HUES6 (cell line): ENCODE measurements around the gene SYCP2.
"Not testable (repeated sequence)": the region's sequence is repeated elsewhere in the genome, so short reads cannot be mapped to it uniquely, and the experiment has no call there.

Source experiments
- H3K27ac ChIP-seq: 2 replicates; pipeline ENCODE4 v1.7.0; 2013; ENCODE audit warnings: low read depth, mild to moderate bottlenecking, low read length, inconsistent platforms
- H3K27me3 ChIP-seq: 2 replicates; pipeline ENCODE4 v1.6.1; 2013; ENCODE audit warnings: low read length; ENCODE audit not compliant: control insufficient read depth, insufficient read depth
- H3K36me3 ChIP-seq: 2 replicates; pipeline ENCODE4 v1.6.1; 2013; ENCODE audit warnings: low read length; ENCODE audit not compliant: control insufficient read depth, insufficient read depth
- H3K4me1 ChIP-seq: 2 replicates; pipeline ENCODE4 v1.6.1; 2013; ENCODE audit warnings: low read length; ENCODE audit not compliant: control insufficient read depth, insufficient read depth
- H3K4me3 ChIP-seq: 2 replicates; pipeline ENCODE4 v1.5.1; 2013; ENCODE audit warnings: low read depth, low read length
- H3K9ac ChIP-seq: one replicate; pipeline ENCODE4 v1.6.1; 2013; ENCODE audit warnings: mild to moderate bottlenecking, low read length
- H3K9me3 ChIP-seq: 2 replicates; pipeline ENCODE4 v1.6.1; 2013; ENCODE audit warnings: low read depth, low read length; ENCODE audit not compliant: control insufficient read depth, insufficient read depth

Gene SYCP2

GRCh38 chr20:59858425-59858824, 75.0 kb downstream of the SYCP2 start:
- Histone ChIP-seq H3K27me3 (no peaks in the 10 kb centered on the region), H3K9ac (no peak overlapping the region), H3K9me3 (peaks cover 9% of the 10 kb centered on the region; the same call in 1 of the 2 replicates), H3K4me1 (no peaks in the 10 kb centered on the region), H3K27ac (no peak overlapping the region), H3K36me3 (no peaks in the 10 kb centered on the region), H3K4me3 (no peak overlapping the region)

- Histone ChIP-seq H3K9me3 (peaks cover 9% of the 10 kb centered on the region; the same call in 1 of the 2 replicates), H3K27me3 (no peaks in the 10 kb centered on the region), H3K4me1 (no peaks in the 10 kb centered on the region), H3K36me3 (no peaks in the 10 kb centered on the region), H3K4me3 (no peak overlapping the region), H3K9ac (no peak overlapping the region), H3K27ac (no peak overlapping the region)
Measured at GRCh38 chr20:59857966-59858365, 75.5 kb downstream of the SYCP2 start.

GRCh38 chr20:59856941-59857340, 76.5 kb downstream of the SYCP2 start:
- not testable (repeated sequence) for H3K36me3 ChIP-seq, H3K4me3 ChIP-seq, H3K9ac ChIP-seq, H3K27ac ChIP-seq, H3K27me3 ChIP-seq, H3K4me1 ChIP-seq, H3K9me3 ChIP-seq

GRCh38 chr20:59856526-59856925, 76.9 kb downstream of the SYCP2 start:
- H3K27ac ChIP-seq, H3K9me3 ChIP-seq, H3K36me3 ChIP-seq, H3K9ac ChIP-seq, H3K4me1 ChIP-seq, H3K27me3 ChIP-seq, H3K4me3 ChIP-seq: not testable (repeated sequence)

GRCh38 chr20:59850018-59850641, 83.3 kb downstream of the SYCP2 start:
- Histone ChIP-seq H3K36me3 (no peaks in the 10 kb centered on the region), H3K4me3 (no peak overlapping the region), H3K9ac (no peak overlapping the region), H3K4me1 (no peaks in the 10 kb centered on the region), H3K9me3 (no peaks in the 10 kb centered on the region), H3K27me3 (no peaks in the 10 kb centered on the region; the same call in 1 of the 2 replicates), H3K27ac (no peak overlapping the region)

- Histone ChIP-seq H3K9ac (no peak overlapping the region), H3K27me3 (peaks cover 3% of the 10 kb centered on the region), H3K4me3 (no peak overlapping the region), H3K4me1 (no peaks in the 10 kb centered on the region), H3K36me3 (no peaks in the 10 kb centered on the region), H3K9me3 (no peaks in the 10 kb centered on the region), H3K27ac (no peak overlapping the region)
Measured at GRCh38 chr20:59848182-59848581, 85.3 kb downstream of the SYCP2 start.

GRCh38 chr20:59845472-59845871, 88.0 kb downstream of the SYCP2 start:
- no peak overlapping the region for H3K27ac ChIP-seq
- H3K27me3 ChIP-seq = peaks cover 26% of the 10 kb centered on the region
- H3K36me3 ChIP-seq = no peaks in the 10 kb centered on the region
- no peak overlapping the region for H3K4me3 ChIP-seq
- no peaks in the 10 kb centered on the region for H3K9me3 ChIP-seq
- H3K9ac ChIP-seq = no peak overlapping the region
- no peaks in the 10 kb centered on the region for H3K4me1 ChIP-seq

- no peak overlapping the region for H3K9ac ChIP-seq
- peaks cover 7% of the 10 kb centered on the region for H3K4me1 ChIP-seq
- H3K36me3 ChIP-seq = no peaks in the 10 kb centered on the region
- no peaks in the 10 kb centered on the region for H3K9me3 ChIP-seq
- H3K4me3 ChIP-seq = no peak overlapping the region
- H3K27me3 ChIP-seq = peaks cover 32% of the 10 kb centered on the region
- H3K27ac ChIP-seq = no peak overlapping the region
Measured at GRCh38 chr20:59839400-59839799, 94.0 kb downstream of the SYCP2 start.

GRCh38 chr20:59837623-59838394, 95.6 kb downstream of the SYCP2 start:
- Histone ChIP-seq H3K36me3 (no peaks in the 10 kb centered on the region), H3K4me1 (peaks cover 7% of the 10 kb centered on the region), H3K27me3 (peaks cover 29% of the 10 kb centered on the region), H3K9me3 (no peaks in the 10 kb centered on the region), H3K4me3 (no peak overlapping the region), H3K9ac (no peak overlapping the region), H3K27ac (no peak overlapping the region)

- H3K4me1 ChIP-seq = peaks cover 7% of the 10 kb centered on the region
- no peaks in the 10 kb centered on the region for H3K9me3 ChIP-seq
- no peak overlapping the region for H3K9ac ChIP-seq
- peaks cover 19% of the 10 kb centered on the region for H3K27me3 ChIP-seq
- no peak overlapping the region for H3K27ac ChIP-seq
- H3K4me3 ChIP-seq = no peak overlapping the region
- H3K36me3 ChIP-seq = no peaks in the 10 kb centered on the region
Measured at GRCh38 chr20:59836767-59837166, 96.7 kb downstream of the SYCP2 start.

- H3K4me1 ChIP-seq = peaks cover 7% of the 10 kb centered on the region
- H3K36me3 ChIP-seq = no peaks in the 10 kb centered on the region
- no peak overlapping the region for H3K9ac ChIP-seq
- H3K27ac ChIP-seq = no peak overlapping the region
- H3K4me3 ChIP-seq = no peak overlapping the region
- no peaks in the 10 kb centered on the region for H3K9me3 ChIP-seq
- H3K27me3 ChIP-seq = peaks cover 9% of the 10 kb centered on the region
Measured at GRCh38 chr20:59835448-59836395, 97.7 kb downstream of the SYCP2 start.
